COLO668 (cell line): ENCODE data around the gene USP48.
"Not testable (repeated sequence)": the region's sequence is repeated elsewhere in the genome, so short reads cannot be mapped to it uniquely, and the experiment has no call there.

ENCODE experiments used
- DNase-seq: peaks from one replicate; lab custom pipeline; 2025; ENCODE audit not compliant: unreplicated experiment; lab: John Stamatoyannopoulos, UW

USP48 gene

GRCh38 chr1:21704145-21704544, 78.8 kb downstream of the USP48 start:
- no peak for DNase-seq

GRCh38 chr1:21703318-21703963, 79.5 kb downstream of the USP48 start:
- DNase-seq, result no peak

- DNase-seq, result no peak
Observed at GRCh38 chr1:21702780-21703179, 80.2 kb downstream of the USP48 start.

GRCh38 chr1:21701401-21701800, 81.5 kb downstream of the USP48 start:
- no peak for DNase-seq

- no peak for DNase-seq
Observed at GRCh38 chr1:21700094-21700493, 82.9 kb downstream of the USP48 start.

GRCh38 chr1:21696931-21697330, 86.0 kb downstream of the USP48 start:
- DNase-seq, result no peak

GRCh38 chr1:21693732-21694131, 89.2 kb downstream of the USP48 start:
- no peak for DNase-seq

GRCh38 chr1:21691739-21692138, 91.2 kb downstream of the USP48 start:
- DNase-seq, result no peak

GRCh38 chr1:21689661-21690372, 93.1 kb downstream of the USP48 start:
- no peak for DNase-seq

- DNase-seq, result no peak
Observed at GRCh38 chr1:21687081-21687529, 95.8 kb downstream of the USP48 start.

- DNase-seq, result no peak
Observed at GRCh38 chr1:21685946-21686678, 96.8 kb downstream of the USP48 start.

GRCh38 chr1:21681426-21681825, 101.5 kb downstream of the USP48 start:
- no peak for DNase-seq

- DNase-seq, result no peak
Observed at GRCh38 chr1:21680918-21681317, 102.0 kb downstream of the USP48 start.

- DNase-seq, result no peak
Observed at GRCh38 chr1:21680381-21680780, 102.6 kb downstream of the USP48 start.

- DNase-seq, result no peak
Observed at GRCh38 chr1:21677168-21677567, 105.8 kb downstream of the USP48 start.

GRCh38 chr1:21674957-21675356, 108.0 kb downstream of the USP48 start:
- no peak for DNase-seq

GRCh38 chr1:21673853-21674252, 109.1 kb downstream of the USP48 start:
- DNase-seq, result not testable (repeated sequence)

GRCh38 chr1:21673277-21673780, 109.6 kb downstream of the USP48 start:
- DNase-seq, result no peak

GRCh38 chr1:21672478-21673276, 110.3 kb downstream of the USP48 start:
- DNase-seq, result no peak

- no peak for DNase-seq
Observed at GRCh38 chr1:21671915-21672314, 111.0 kb downstream of the USP48 start.
